Measurements from ENCODE around the gene PKD2. TPM values are rescaled to one million over a fixed set of nuclear protein-coding genes. Genes with fewer than 3 reads are reported as not detected.
A peak's percentile ranks its signal among the peaks of the same experiment; 100 is the strongest.

PKD2 gene
- polyA plus RNA-seq, 3 donors = 1.2 to 9.7 (median 2.4) TPM

GRCh38 chr4:88043001-88043400, 35.6 kb downstream of the PKD2 start:
- Histone ChIP-seq H4K20me1 (ENCODE audit: insufficient read depth, low read length) (no peaks in the 10 kb centered on the region), H3K4me2 (replicated peaks; ENCODE audit: extremely low read depth, low read length, poor library complexity, severe bottlenecking) (no peak overlapping the region), H3K36me3 (replicated peaks in 1 of 2; ENCODE audit: control insufficient read depth in 1 of 2, insufficient read depth in 2 of 2, low read length in 2 of 2) (peaks cover 42 to 78% of the 10 kb centered on the region in 2 donors), H3K79me2 (ENCODE audit: insufficient read depth, low read length) (no peaks in the 10 kb centered on the region), H3K27me3 (ENCODE audit: control insufficient read depth in 2 of 2, insufficient read depth in 2 of 2, low read length in 2 of 2) (no peaks in the 10 kb centered on the region), H3K9me3 (replicated peaks in 1 of 2; ENCODE audit: control insufficient read depth in 1 of 2, insufficient read depth in 1 of 2, low read length in 2 of 2) (no peaks in the 10 kb centered on the region), H2AFZ (ENCODE audit: insufficient read depth, low read depth, low read length, poor library complexity, severe bottlenecking) (no peak overlapping the region), H3K27ac (ENCODE audit: low read depth in 1 of 2, low read length in 2 of 2) (no peak overlapping the region), H3K4me1 (ENCODE audit: control insufficient read depth in 1 of 2, insufficient read depth in 2 of 2, low read length in 2 of 2) (peaks cover 22 to 26% of the 10 kb centered on the region in 2 donors), H3K9ac (ENCODE audit: insufficient read depth, low read length, poor library complexity, severe bottlenecking) (no peak overlapping the region), H3K4me3 (replicated peaks in 1 of 3; ENCODE audit: low read depth in 2 of 3, low read length in 3 of 3) (no peak overlapping the region)
- TF ChIP-seq CTCF (IDR thresholded peaks at IDR 0.05) = no peak
- WGBS (ENCODE audit: insufficient coverage) = no CpG with 5 or more reads among the region's 1 CpG
- H3K27me3 Mint-ChIP-seq (ENCODE audit: low read depth in 3 of 3) = no peaks in the 10 kb centered on the region
- no peak overlapping the region for H3K4me3 Mint-ChIP-seq
- intact Hi-C loops (cut with micrococcal nuclease) = no loop called here
- H3K36me3 Mint-ChIP-seq = peaks cover 21 to 36% of the 10 kb centered on the region in 2 donors
- DNase-seq = no peak
- H3K9me3 Mint-ChIP-seq = no peaks in the 10 kb centered on the region
- H3K27ac Mint-ChIP-seq = no peak overlapping the region
- H3K4me1 Mint-ChIP-seq = peaks cover 26% of the 10 kb centered on the region

GRCh38 chr4:88043586-88044340, 36.3 kb downstream of the PKD2 start:
- Mint-ChIP-seq H3K9me3 (no peaks in the 10 kb centered on the region), H3K27ac (no peak overlapping the region), H3K4me1 (peaks cover 26% of the 10 kb centered on the region), H3K36me3 (peaks cover 26 to 33% of the 10 kb centered on the region in 2 donors), H3K4me3 (no peak overlapping the region), H3K27me3 (ENCODE audit: low read depth in 3 of 3) (no peaks in the 10 kb centered on the region)
- Histone ChIP-seq H3K4me1 (ENCODE audit: control insufficient read depth in 1 of 2, insufficient read depth in 2 of 2, low read length in 2 of 2) (peaks cover 22 to 26% of the 10 kb centered on the region in 2 donors), H4K20me1 (ENCODE audit: insufficient read depth, low read length) (no peaks in the 10 kb centered on the region), H2AFZ (ENCODE audit: insufficient read depth, low read depth, low read length, poor library complexity, severe bottlenecking) (no peak overlapping the region), H3K9me3 (replicated peaks in 1 of 2; ENCODE audit: control insufficient read depth in 1 of 2, insufficient read depth in 1 of 2, low read length in 2 of 2) (no peaks in the 10 kb centered on the region), H3K79me2 (ENCODE audit: insufficient read depth, low read length) (no peaks in the 10 kb centered on the region), H3K4me2 (replicated peaks; ENCODE audit: extremely low read depth, low read length, poor library complexity, severe bottlenecking) (no peak overlapping the region), H3K36me3 (replicated peaks in 1 of 2; ENCODE audit: control insufficient read depth in 1 of 2, insufficient read depth in 2 of 2, low read length in 2 of 2) (peaks cover 34 to 78% of the 10 kb centered on the region in 2 donors), H3K9ac (ENCODE audit: insufficient read depth, low read length, poor library complexity, severe bottlenecking) (no peak overlapping the region), H3K27me3 (ENCODE audit: control insufficient read depth in 2 of 2, insufficient read depth in 2 of 2, low read length in 2 of 2) (no peaks in the 10 kb centered on the region), H3K27ac (ENCODE audit: low read depth in 1 of 2, low read length in 2 of 2) (peak overlapping the region in 1 of 2 donors; percentile 46), H3K4me3 (replicated peaks in 1 of 3; ENCODE audit: low read depth in 2 of 3, low read length in 3 of 3) (no peak overlapping the region)
- intact Hi-C loops (cut with micrococcal nuclease) = no loop called here
- no peak for DNase-seq
- WGBS (ENCODE audit: insufficient coverage) = 70% methylated on average over 4 of the region's 8 CpGs
- TF ChIP-seq CTCF (IDR thresholded peaks at IDR 0.05) = no peak

Data from CD14-positive monocyte (primary cell).